Measurements from ENCODE around the gene TIMM22.

GRCh38 chr17:1001640-1002411, 4.9 kb downstream of the TIMM22 start:
- no peak for TF ChIP-seq CTCF (IDR thresholded peaks at IDR 0.05)
- no peak for TF ChIP-seq POLR2A (IDR thresholded peaks at IDR 0.05; ENCODE audit: low read length)
- TF ChIP-seq RFX5 (IDR thresholded peaks at IDR 0.05) = no peak
- TF ChIP-seq FOSL2 (IDR thresholded peaks at IDR 0.05) = no peak
- TF ChIP-seq FOSL2 (CRISPR knock-in tag; IDR thresholded peaks at IDR 0.05) = no peak
- no peak for TF ChIP-seq ELK1 (IDR thresholded peaks at IDR 0.05; ENCODE audit: low read depth, low read length)
- no peak for TF ChIP-seq ZSCAN20 (CRISPR knock-in tag; IDR thresholded peaks at IDR 0.05)
- TF ChIP-seq MAZ (IDR thresholded peaks at IDR 0.05; ENCODE audit: borderline replicate concordance, low read depth, low read length) = no peak
- no peak for TF ChIP-seq ZNF302 (CRISPR knock-in tag; IDR thresholded peaks at IDR 0.05)
- no peak for TF ChIP-seq RAD21 (conservative IDR thresholded peaks at IDR 0.05 in 1 of 2, IDR thresholded peaks at IDR 0.05 in 1 of 2)
- no peak for TF ChIP-seq HDAC2 (IDR thresholded peaks at IDR 0.05)
- TF ChIP-seq REST (IDR thresholded peaks at IDR 0.05) = no peak
- no peak for TF ChIP-seq ESRRA (IDR thresholded peaks at IDR 0.05; ENCODE audit: borderline replicate concordance, low read length)
- TF ChIP-seq MAX (IDR thresholded peaks at IDR 0.05) = no peak
- no peak for TF ChIP-seq CBX2 (IDR thresholded peaks at IDR 0.05; ENCODE audit: borderline replicate concordance, low read depth)
